ES-I3 (cell line): ENCODE results near the gene TMEM178B.
"Not testable (repeated sequence)": the region's sequence is repeated elsewhere in the genome, so short reads cannot be mapped to it uniquely, and the experiment has no call there.

Source experiments
- H3K36me3 ChIP-seq: 2 replicates; pipeline ENCODE4 v1.6.1; 2013; ENCODE audit warnings: mild to moderate bottlenecking, low read length, control low read depth, moderate library complexity; ENCODE audit not compliant: insufficient read depth
- H3K4me1 ChIP-seq: 2 replicates; pipeline ENCODE4 v1.6.1; 2013; ENCODE audit warnings: mild to moderate bottlenecking, control low read depth, low read length; ENCODE audit not compliant: insufficient read depth
- H3K9ac ChIP-seq: 2 replicates; pipeline ENCODE4 v1.6.1; 2013; ENCODE audit warnings: low read depth, mild to moderate bottlenecking, low read length, moderate library complexity
- H3K9me3 ChIP-seq: 2 replicates; pipeline ENCODE4 v1.6.1; 2013; ENCODE audit warnings: mild to moderate bottlenecking, low read length, moderate library complexity; ENCODE audit not compliant: control insufficient read depth, insufficient read depth

The TMEM178B gene

DNA sequence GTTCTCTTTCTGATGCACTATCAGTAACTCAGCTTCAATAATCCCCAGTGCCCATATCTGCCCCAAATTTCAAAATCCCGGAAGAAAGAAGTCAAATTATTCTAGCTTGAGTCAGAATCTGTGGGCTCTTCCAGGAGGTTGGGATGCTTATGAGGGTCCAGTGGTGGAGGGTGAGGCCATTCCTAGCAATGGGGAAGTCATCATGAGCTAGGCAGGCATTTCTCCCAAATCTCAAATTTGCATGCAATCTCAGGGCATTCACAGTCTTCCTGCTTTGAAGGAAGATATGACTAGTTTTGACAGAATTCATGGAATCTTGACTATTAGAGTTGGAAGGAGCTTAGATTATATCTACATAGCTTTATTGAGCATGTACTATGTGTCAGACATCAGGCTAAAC lies 313.0 kb downstream of the TMEM178B start:
- Histone ChIP-seq H3K4me1 (no peaks in the 10 kb centered on the region), H3K9ac (no peak overlapping the region), H3K9me3 (no peaks in the 10 kb centered on the region), H3K36me3 (no peaks in the 10 kb centered on the region)

GRCh38 chr7:141387521-141388217 lies 313.8 kb downstream of the TMEM178B start:
- no peaks in the 10 kb centered on the region for H3K4me1 ChIP-seq

GRCh38 chr7:141389140-141389796 lies 315.4 kb downstream of the TMEM178B start:
- no peaks in the 10 kb centered on the region for H3K36me3 ChIP-seq
- H3K4me1 ChIP-seq = no peaks in the 10 kb centered on the region
- H3K9me3 ChIP-seq = no peaks in the 10 kb centered on the region
- no peak overlapping the region for H3K9ac ChIP-seq

More at GRCh38 chr7:141387521-141388217, 313.8 kb downstream of the TMEM178B start:
- Histone ChIP-seq H3K36me3 (no peaks in the 10 kb centered on the region), H3K9me3 (no peaks in the 10 kb centered on the region), H3K9ac (no peak overlapping the region)

- Histone ChIP-seq H3K9ac (no peak overlapping the region), H3K36me3 (no peaks in the 10 kb centered on the region), H3K9me3 (no peaks in the 10 kb centered on the region), H3K4me1 (no peaks in the 10 kb centered on the region)
Measured at GRCh38 chr7:141390339-141390738, 316.5 kb downstream of the TMEM178B start.

DNA sequence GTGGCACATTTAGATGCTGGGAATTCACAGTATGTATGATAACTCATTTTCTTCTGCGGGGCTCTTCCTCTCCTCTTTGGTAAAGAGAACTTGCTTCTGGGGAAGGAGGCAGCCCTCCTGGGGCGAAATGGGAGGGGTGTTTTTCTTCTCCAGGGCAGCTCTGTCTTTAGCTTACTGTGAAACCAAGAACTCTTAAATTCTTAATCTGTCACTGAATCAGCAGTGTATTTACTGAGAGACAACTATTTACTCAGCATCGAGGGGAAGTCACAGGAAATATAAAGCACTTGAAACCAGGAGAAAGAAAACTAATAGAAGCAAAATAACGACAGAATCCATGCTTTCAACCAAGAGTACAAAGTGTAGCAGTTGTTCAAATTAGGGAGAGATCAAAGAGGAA lies 319.2 kb downstream of the TMEM178B start:
- no peaks in the 10 kb centered on the region for H3K4me1 ChIP-seq
- H3K9ac ChIP-seq = no peak overlapping the region
- no peaks in the 10 kb centered on the region for H3K9me3 ChIP-seq
- H3K36me3 ChIP-seq = no peaks in the 10 kb centered on the region

GRCh38 chr7:141397236-141398163 lies 323.6 kb downstream of the TMEM178B start:
- H3K9me3 ChIP-seq = no peaks in the 10 kb centered on the region
- no peaks in the 10 kb centered on the region for H3K36me3 ChIP-seq
- no peaks in the 10 kb centered on the region for H3K4me1 ChIP-seq
- H3K9ac ChIP-seq = no peak overlapping the region

- no peaks in the 10 kb centered on the region for H3K4me1 ChIP-seq
Measured at GRCh38 chr7:141400356-141400755, 326.5 kb downstream of the TMEM178B start.

DNA sequence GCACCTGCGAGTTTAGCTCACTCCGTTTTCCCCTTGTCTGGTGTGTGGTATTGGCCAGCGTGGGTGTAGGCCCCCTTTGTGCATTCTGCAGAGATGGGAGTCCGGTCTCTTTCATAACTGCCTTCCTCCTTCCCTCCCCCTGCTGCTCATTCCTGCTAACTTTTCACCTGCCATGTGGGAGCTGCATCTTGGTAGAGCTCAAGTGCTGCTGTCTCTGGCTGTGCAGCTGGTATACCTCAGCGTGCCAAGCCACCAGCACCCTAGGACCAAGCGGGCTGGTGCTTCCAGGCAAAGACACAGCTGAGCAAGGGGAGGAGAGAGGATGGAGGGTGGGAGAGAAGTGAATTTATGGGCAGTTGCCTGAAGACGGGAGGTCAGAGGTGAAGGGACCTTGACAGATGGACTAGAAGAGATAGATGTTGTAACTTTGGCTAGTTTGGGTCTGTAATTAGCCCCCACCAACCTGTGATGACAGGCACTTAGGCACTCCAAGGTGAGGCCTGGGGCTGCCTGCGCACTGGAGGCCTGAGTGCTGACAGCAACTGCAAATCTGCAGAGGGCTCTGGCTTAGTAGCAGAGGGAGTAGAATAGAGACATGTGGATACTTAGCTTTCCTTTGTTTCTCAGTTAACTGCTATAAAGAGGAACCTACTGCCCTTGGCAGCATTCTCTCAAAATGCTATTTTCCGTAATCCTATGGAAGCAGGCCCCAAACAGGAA lies 328.6 kb downstream of the TMEM178B start:
- Histone ChIP-seq H3K36me3 (no peaks in the 10 kb centered on the region), H3K9ac (no peak overlapping the region), H3K9me3 (no peaks in the 10 kb centered on the region), H3K4me1 (no peaks in the 10 kb centered on the region)

More at GRCh38 chr7:141400356-141400755, 326.5 kb downstream of the TMEM178B start:
- Histone ChIP-seq H3K9ac (no peak overlapping the region), H3K36me3 (no peaks in the 10 kb centered on the region), H3K9me3 (no peaks in the 10 kb centered on the region)

- H3K9me3 ChIP-seq, H3K36me3 ChIP-seq, H3K4me1 ChIP-seq: not testable (repeated sequence)
Measured at GRCh38 chr7:141403846-141404245, 330.0 kb downstream of the TMEM178B start.

DNA sequence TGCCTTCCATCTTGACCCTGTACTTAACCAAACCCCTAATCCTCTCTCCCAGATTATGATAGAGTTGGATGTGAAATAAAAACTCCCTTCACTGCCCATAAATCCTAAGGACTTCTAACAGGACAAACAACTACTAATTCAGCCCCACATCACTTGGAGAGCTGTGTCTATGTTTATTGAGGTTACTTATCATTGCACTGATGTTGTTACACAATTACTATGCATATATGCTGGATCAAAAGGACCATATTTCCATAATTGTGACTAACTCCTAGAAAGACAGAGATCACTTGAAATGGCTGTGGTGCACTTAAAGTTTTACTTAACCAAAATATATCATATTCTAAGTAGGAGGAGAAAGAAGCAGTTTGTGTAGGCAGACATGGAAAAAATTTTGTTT lies 332.5 kb downstream of the TMEM178B start:
- Histone ChIP-seq H3K4me1 (no peaks in the 10 kb centered on the region), H3K9ac (no peak overlapping the region), H3K36me3 (no peaks in the 10 kb centered on the region), H3K9me3 (no peaks in the 10 kb centered on the region)

More at GRCh38 chr7:141403846-141404245, 330.0 kb downstream of the TMEM178B start:
- not testable (repeated sequence) for H3K9ac ChIP-seq

DNA sequence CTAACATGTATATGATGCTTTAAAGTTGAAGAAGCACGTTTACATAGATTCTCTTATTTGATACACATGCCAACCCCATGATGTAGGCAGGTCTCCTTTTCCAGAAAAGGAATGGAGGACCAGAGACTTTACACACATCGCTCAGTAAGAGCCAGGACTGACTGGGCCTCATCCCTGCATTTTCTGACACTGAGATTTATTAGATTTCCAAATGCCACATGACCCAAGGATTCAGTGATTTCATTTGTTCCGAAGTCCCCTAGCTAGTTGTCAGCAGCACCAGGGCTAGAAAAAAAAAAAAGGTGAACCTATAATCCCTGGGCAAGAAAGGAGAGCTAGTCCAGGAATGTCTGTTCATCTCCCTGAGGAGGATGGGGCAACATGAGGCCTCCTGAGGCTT lies 334.0 kb downstream of the TMEM178B start:
- H3K9ac ChIP-seq = no peak overlapping the region
- no peaks in the 10 kb centered on the region for H3K36me3 ChIP-seq
- no peaks in the 10 kb centered on the region for H3K4me1 ChIP-seq
- H3K9me3 ChIP-seq = no peaks in the 10 kb centered on the region

DNA sequence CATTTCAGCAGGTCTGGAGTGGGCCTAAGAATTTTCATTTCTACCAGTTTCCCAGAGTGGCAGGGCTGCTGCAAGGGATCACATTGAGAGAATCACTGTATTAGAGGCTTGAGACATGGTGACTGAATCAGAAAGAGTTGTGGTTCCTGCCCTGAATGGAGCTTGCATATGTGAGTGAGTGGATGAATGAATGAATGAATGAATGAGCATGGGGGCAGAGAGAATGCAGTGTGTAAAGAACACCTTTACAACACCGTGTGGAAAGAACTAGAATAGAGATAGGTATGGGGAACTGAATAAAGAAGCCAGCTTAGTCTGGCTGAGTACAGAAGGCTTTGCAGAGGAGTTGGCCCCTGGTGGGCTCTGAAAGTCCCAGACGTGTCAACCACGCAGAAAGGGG lies 334.6 kb downstream of the TMEM178B start:
- Histone ChIP-seq H3K4me1 (no peaks in the 10 kb centered on the region), H3K9me3 (no peaks in the 10 kb centered on the region), H3K36me3 (no peaks in the 10 kb centered on the region), H3K9ac (no peak overlapping the region)

- no peak overlapping the region for H3K9ac ChIP-seq
- no peaks in the 10 kb centered on the region for H3K4me1 ChIP-seq
- no peaks in the 10 kb centered on the region for H3K36me3 ChIP-seq
- no peaks in the 10 kb centered on the region for H3K9me3 ChIP-seq
Measured at GRCh38 chr7:141409219-141409618, 335.4 kb downstream of the TMEM178B start.

DNA sequence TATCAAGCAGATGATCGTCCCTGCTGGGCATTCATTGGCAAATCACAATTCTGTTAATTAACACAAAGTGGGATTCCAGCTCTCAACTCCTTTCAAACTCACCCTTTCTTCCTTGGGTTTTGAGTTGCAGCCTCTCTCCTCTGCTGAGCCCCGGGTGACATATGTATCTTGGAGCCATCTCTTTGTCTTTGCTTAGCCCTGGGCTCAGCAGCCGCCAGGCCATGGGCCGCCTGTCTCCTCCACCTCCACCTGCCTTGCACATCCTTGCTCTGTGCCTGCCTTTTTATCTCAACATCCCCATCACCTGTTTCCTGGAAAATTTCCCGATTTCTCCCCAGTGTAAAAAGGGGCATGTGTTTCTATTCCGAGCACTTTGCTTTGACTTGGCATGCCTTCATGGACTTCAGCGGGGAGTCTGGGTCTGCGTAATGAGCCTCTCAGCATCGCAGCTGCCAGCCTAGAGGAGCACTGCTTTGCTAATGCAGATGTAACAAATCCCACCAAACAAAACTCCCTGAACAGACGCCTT lies 336.0 kb downstream of the TMEM178B start:
- Histone ChIP-seq H3K9me3 (no peaks in the 10 kb centered on the region), H3K36me3 (no peaks in the 10 kb centered on the region), H3K4me1 (no peaks in the 10 kb centered on the region), H3K9ac (no peak overlapping the region)
